ENCODE results near the gene CTPS1. TPM values are rescaled to one million over a fixed set of nuclear protein-coding genes. Genes with fewer than 3 reads are reported as not detected.

Gene CTPS1
- total RNA-seq, 1 donor from 2014 or later: 43.0 TPM

- ATAC-seq (ENCODE audit: low read depth) (no peak), DNase-seq (no peak)
- Mint-ChIP-seq H3K27me3 (no peaks in the 10 kb centered on the region), H3K36me3 (ENCODE audit: low read depth) (peaks cover 80% of the 10 kb centered on the region), H3K4me3 (no peak overlapping the region), H3K27ac (no peak overlapping the region), H3K4me1 (peaks cover 19% of the 10 kb centered on the region), H3K9me3 (no peaks in the 10 kb centered on the region)
- intact Hi-C loops (cut with micrococcal nuclease): no loop called here
- no peak for TF ChIP-seq CTCF (IDR thresholded peaks at IDR 0.05)
- POLR2A ChIA-PET: no interaction called here
- CTCF ChIA-PET: no interaction called here
These were observed 5.7 kb downstream of the CTPS1 start for GRCh38 chr1:40985161-40985560.

GRCh38 chr1:40985875-40986274 is 6.4 kb downstream of the CTPS1 start:
- no peak overlapping the region for H3K4me3 Mint-ChIP-seq
- DNase-seq (no peak), ATAC-seq (ENCODE audit: low read depth) (no peak)
- no peak for TF ChIP-seq CTCF (IDR thresholded peaks at IDR 0.05)
- ChIA-PET POLR2A (no interaction called here), CTCF (no interaction called here)
- H3K9me3 Mint-ChIP-seq: no peaks in the 10 kb centered on the region
- peaks cover 13% of the 10 kb centered on the region for H3K4me1 Mint-ChIP-seq
- intact Hi-C loops (cut with micrococcal nuclease): no loop called here
- no peaks in the 10 kb centered on the region for H3K27me3 Mint-ChIP-seq
- H3K36me3 Mint-ChIP-seq (ENCODE audit: low read depth): peaks cover 84% of the 10 kb centered on the region
- no peak overlapping the region for H3K27ac Mint-ChIP-seq

GRCh38 chr1:40986328-40986783 is 6.9 kb downstream of the CTPS1 start:
- peaks cover 8% of the 10 kb centered on the region for H3K4me1 Mint-ChIP-seq
- ATAC-seq (ENCODE audit: low read depth): no peak
- TF ChIP-seq CTCF (IDR thresholded peaks at IDR 0.05): no peak
- ChIA-PET CTCF (no interaction called here), POLR2A (no interaction called here)
- no peaks in the 10 kb centered on the region for H3K9me3 Mint-ChIP-seq
- peaks cover 89% of the 10 kb centered on the region for H3K36me3 Mint-ChIP-seq (ENCODE audit: low read depth)
- H3K27me3 Mint-ChIP-seq: no peaks in the 10 kb centered on the region
- no peak for DNase-seq
- intact Hi-C loops (cut with micrococcal nuclease): no loop called here
- H3K4me3 Mint-ChIP-seq: no peak overlapping the region
- no peak overlapping the region for H3K27ac Mint-ChIP-seq

GRCh38 chr1:40986956-40987355 is 7.5 kb downstream of the CTPS1 start:
- Mint-ChIP-seq H3K4me1 (peaks cover 5% of the 10 kb centered on the region), H3K4me3 (no peak overlapping the region), H3K27me3 (no peaks in the 10 kb centered on the region), H3K36me3 (ENCODE audit: low read depth) (peaks cover 95% of the 10 kb centered on the region), H3K27ac (no peak overlapping the region), H3K9me3 (no peaks in the 10 kb centered on the region)
- DNase-seq (no peak), ATAC-seq (ENCODE audit: low read depth) (no peak)
- intact Hi-C loops (cut with micrococcal nuclease): no loop called here
- ChIA-PET POLR2A (no interaction called here), CTCF (no interaction called here)
- no peak for TF ChIP-seq CTCF (IDR thresholded peaks at IDR 0.05)

- Mint-ChIP-seq H3K36me3 (ENCODE audit: low read depth) (peaks cover 93% of the 10 kb centered on the region), H3K9me3 (no peaks in the 10 kb centered on the region), H3K4me1 (no peaks in the 10 kb centered on the region), H3K27ac (no peak overlapping the region), H3K4me3 (no peak overlapping the region), H3K27me3 (no peaks in the 10 kb centered on the region)
- POLR2A ChIA-PET: no interaction called here
- intact Hi-C loops (cut with micrococcal nuclease): no loop called here
- ATAC-seq (ENCODE audit: low read depth) (no peak), DNase-seq (no peak)
- CTCF ChIA-PET: no interaction called here
- TF ChIP-seq CTCF (IDR thresholded peaks at IDR 0.05): no peak
These were observed 8.2 kb downstream of the CTPS1 start for GRCh38 chr1:40987439-40988276.

All from activated B cell treated with CpG ODN at 0.5 μM for 24 hours (primary cell).